HG03442 (cell line): ENCODE measurements around the gene LRRC1.

ENCODE experiments used
- ATAC-seq: cut with Tn5 transposase; IDR thresholded peaks from one replicate; pipeline ENCODE4 v1.9.1; 2021; ENCODE audit warnings: mild to moderate bottlenecking, moderate library complexity; ENCODE audit not compliant: unreplicated experiment

LRRC1 gene

GRCh38 chr6:53845280-53846195 lies 50.7 kb downstream of the LRRC1 start:
- no peak for ATAC-seq

DNA sequence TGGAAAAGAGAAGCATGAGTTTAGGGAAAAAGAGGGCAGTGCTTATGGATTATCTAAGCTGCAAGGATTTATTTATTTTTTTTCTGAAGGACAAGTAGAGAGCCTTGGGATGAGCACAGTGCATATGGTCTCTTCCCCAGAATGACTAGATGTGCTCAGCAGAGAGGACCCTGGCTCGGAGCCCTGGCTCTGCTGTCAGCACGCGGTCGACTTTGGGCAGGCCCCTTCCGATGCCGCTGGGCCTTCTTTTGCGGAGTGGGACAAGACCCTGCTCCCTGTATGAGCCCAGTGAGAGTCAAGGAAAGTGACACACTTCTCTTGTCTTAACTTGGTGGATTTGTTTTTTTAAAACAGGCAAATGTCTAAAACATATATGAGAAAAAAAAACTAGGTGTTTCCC lies 51.4 kb downstream of the LRRC1 start:
- no peak for ATAC-seq

- ATAC-seq: no peak
Measured at GRCh38 chr6:53847796-53848314, 53.0 kb downstream of the LRRC1 start.

DNA sequence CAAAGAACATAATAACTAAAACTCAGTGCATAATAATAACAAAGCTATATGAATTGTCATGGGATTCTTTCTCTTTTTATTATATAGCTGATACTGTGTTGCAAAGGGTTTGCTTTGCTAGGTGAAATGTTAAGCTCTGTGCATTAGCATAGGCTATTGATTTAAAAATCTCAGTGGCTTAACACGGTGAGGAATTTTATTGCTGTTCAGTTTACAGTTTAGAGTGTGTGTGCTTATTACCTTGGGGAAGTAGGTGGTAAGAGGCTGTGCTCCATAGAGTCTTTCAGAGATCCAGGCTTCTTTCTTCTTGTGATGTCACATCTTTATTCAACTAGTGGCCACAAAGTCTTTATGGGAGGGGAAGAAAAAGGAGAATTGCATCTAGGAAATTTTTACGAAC lies 55.7 kb downstream of the LRRC1 start:
- no peak for ATAC-seq

- ATAC-seq: no peak
Measured at GRCh38 chr6:53851561-53851960, 56.8 kb downstream of the LRRC1 start.

DNA sequence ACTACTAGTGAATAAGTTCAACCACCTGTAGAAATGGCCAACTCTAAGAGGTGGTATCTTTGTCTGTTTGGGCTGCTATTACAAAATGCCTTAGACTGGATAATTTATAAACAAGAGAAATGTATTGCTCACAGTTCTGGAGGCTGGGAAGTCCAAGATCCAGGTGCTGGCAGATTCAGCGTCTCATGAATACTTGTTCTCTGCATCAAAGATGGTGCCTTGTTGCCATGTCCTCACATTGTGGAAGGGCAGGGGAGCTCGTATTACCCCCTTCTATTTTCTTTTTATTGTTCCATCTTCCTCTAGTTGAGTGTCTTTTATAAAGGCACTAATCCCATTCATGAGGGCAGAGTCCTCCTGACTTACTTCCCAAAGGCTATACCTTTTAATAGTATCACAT lies 58.0 kb downstream of the LRRC1 start:
- ATAC-seq: no peak

DNA sequence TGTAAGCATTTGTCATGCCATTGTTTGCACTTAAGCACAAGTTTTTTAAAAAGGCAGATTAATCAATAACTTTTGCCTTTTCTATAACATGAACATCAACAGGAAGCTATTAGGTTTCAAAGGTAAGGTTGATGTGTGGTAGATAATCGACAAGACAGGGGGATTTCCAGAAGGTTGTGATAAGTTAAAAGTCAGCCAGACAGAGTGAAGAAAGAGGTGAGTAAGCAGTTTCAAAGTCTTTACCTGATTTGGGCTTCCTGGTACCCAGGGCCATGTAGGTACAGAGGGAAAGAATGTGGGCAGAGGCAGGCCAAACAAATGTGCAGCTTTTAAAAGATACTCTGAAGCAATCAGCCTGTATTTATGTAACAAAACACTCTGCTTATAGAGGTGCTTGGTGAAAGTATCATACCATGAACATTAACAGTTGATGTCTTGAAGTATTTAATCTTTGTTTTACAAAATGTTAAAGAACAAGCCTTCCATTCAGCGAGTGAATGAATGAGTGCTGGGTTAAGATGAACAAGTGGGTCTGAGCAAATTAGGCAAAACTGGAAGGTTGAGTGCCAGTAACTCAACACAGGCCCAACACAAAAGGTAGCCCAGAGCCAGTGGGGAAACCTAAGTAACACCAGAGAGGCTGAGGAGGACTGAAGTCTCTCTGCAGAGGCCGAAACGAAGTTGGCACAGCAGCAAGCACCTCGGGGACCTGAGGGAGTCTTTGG lies 60.2 kb downstream of the LRRC1 start:
- peak; percentile 77 for ATAC-seq

- no peak for ATAC-seq
Measured at GRCh38 chr6:53855940-53856339, 61.1 kb downstream of the LRRC1 start.

GRCh38 chr6:53857318-53858094 lies 62.7 kb downstream of the LRRC1 start:
- ATAC-seq: no peak

DNA sequence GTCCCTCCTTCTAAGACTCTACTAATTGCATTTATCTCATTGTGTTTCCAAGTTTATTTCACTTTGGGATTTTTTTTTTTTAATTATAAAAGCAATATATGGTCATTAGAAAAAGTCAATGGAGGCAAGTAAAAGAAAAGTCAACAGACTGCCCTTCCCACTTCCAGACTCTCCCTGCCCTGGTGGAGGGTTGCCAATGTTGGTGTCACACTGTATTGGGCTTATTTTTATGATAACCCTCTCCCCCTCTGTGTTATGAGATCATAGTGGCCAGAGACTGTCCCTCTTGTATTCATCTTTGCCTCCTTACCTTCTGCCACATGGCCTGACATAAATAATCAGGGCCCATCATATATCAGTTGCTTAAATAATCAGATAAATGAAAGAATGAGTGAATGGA lies 63.4 kb downstream of the LRRC1 start:
- no peak for ATAC-seq

DNA sequence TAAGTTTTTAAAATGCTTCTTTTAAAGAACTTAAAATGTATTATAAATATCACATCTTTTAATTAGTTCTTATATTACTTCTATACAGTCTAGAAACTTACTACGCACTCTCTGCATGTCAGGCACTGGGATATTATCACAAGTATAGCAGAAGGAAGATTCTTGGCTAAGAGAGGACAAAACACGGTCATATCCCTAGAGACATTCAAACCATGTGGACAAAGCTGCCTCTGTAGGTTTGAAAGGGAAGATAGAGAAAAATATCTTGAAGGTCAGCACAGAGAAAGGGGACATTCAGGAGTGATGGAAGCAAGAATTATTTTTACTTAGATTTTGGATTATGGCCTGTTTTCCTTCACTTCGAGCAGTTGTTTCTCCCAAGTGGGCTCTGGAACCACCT lies 64.1 kb downstream of the LRRC1 start:
- ATAC-seq: no peak

GRCh38 chr6:53860511-53860910 lies 65.7 kb downstream of the LRRC1 start:
- ATAC-seq: no peak

DNA sequence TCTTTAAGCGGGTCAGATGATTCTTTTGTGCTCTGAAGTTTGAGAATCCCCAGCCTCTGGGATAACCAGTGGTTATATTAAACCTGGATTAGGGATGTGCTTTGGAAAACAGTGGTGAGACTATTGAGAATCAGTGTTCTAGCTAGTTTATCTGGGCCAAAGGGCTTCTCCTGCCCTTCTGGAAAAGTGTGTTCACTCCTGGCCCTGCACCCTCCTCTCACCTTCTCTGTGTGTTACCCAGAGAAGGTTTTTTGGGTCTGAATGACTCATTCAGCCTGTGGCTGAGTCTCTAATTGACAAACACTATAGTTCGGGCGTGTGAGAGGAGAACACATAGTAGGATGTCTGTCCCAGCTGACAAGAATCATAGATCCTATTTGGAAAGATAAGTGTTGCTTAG lies 66.7 kb downstream of the LRRC1 start:
- no peak for ATAC-seq

- no peak for ATAC-seq
Measured at GRCh38 chr6:53862662-53863462, 68.1 kb downstream of the LRRC1 start.

DNA sequence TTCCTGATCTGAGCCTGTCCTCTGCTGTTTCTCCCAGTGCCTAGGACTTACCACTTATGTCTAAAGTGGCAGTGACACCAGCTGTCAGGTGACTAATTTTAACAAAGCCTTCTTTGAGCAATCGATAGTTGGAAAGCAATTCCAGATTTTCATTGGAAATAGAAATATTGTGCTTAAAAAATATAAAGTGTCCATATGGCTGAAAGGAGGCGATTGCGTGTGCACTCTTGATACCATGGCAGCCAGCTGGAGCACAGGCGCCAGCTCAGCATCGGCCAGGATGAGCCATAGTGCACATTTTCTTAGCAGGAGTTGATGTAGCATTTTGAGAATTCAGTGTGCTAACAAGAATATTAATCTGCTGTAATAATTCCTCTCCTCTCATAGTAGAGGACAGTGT lies 70.0 kb downstream of the LRRC1 start:
- no peak for ATAC-seq

- ATAC-seq: no peak
Measured at GRCh38 chr6:53866226-53866625, 71.4 kb downstream of the LRRC1 start.

- ATAC-seq: no peak
Measured at GRCh38 chr6:53868626-53869025, 73.8 kb downstream of the LRRC1 start.

DNA sequence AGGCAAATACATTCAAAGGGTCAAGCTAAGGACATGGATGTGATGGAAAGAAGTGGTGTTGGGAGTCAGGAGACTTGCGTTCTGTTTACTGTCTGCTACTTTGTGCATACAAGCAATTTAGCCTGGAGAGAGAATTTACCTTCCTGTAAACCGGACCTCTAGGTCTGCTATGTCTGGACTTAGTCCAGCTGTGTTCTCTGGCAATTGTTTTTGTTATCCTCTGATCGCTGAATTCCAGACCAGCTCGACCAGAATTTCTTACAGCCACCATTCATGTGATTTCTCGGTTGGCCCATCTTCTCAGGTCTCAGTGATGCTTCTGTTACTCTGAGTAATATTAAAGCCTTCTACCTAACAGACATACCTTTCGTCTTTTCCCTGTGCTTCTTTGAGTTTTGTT lies 75.2 kb downstream of the LRRC1 start:
- ATAC-seq: no peak

DNA sequence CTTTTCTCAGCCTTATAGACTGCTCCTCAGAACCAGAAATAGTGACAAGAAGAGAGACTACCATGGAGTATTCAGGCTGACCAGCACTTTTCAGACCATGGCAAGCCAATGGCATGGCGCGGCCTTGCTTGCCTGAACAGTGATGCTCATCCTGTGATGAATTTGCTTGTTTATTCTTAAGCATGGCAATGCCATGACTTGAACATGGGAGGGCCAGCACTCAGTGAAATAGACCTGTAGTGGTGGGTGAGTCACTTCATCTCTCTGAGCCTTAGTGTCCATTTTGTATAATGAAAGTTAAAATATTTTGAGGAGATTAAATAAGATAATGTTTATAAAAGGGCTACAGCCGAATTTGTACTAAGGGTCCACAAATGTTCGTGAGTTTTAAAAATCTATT lies 79.1 kb downstream of the LRRC1 start:
- ATAC-seq: no peak

DNA sequence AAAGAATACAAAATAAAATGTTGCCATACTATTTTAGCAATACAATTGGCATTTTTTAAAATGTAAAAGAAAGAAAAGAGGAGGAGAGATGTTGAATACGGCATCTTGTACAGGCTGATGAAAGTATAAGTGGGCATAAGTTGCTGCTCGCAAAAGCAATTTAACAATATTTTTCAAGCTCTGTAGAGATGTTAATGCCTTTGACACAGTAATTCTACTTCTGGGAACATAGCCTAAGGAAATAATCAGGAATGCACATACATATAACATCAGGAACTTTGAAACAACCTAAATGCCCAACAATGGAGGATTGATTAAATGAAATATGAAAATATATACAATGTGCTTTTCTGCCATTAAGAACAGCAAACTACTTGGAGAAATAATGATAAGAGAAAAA lies 80.2 kb downstream of the LRRC1 start:
- ATAC-seq: no peak
